H9 (cell line): ENCODE results near the gene TRPV3. TPM values are rescaled to one million over a fixed set of nuclear protein-coding genes. Genes with fewer than 3 reads are reported as not detected.

Source experiments
- DNase-seq: peaks from one replicate; pipeline ENCODE4 v3.0.0-alpha.2; 2017
- H2AFZ ChIP-seq: one replicate; pipeline ENCODE4 v1.6.1; 2013; ENCODE audit warnings: mild to moderate bottlenecking, low read length, control low read depth, moderate library complexity
- H2AK5ac ChIP-seq: 2 replicates; pipeline ENCODE4 v1.6.1; 2013; ENCODE audit warnings: low read length, control low read depth, mixed read lengths; ENCODE audit not compliant: insufficient read length
- H2BK120ac ChIP-seq: one replicate; pipeline ENCODE4 v1.6.1; 2013; ENCODE audit warnings: low read depth, mild to moderate bottlenecking, low read length, control low read depth, inconsistent platforms; ENCODE audit not compliant: poor library complexity, severe bottlenecking
- H2BK12ac ChIP-seq: 2 replicates; pipeline ENCODE4 v1.6.1; 2013; ENCODE audit warnings: low read length, control low read depth, mixed read lengths, low read depth; ENCODE audit not compliant: insufficient read length
- H2BK15ac ChIP-seq: 2 replicates; pipeline ENCODE4 v1.6.1; 2013; ENCODE audit warnings: low read depth, low read length, control low read depth
- H2BK20ac ChIP-seq: one replicate; pipeline ENCODE4 v1.6.1; 2013; ENCODE audit warnings: low read depth, mild to moderate bottlenecking, low read length, control low read depth, inconsistent platforms; ENCODE audit not compliant: poor library complexity, severe bottlenecking
- H2BK5ac ChIP-seq: 2 replicates; pipeline ENCODE4 v1.6.1; 2013; ENCODE audit warnings: low read length, control low read depth, mixed read lengths; ENCODE audit not compliant: insufficient read length
- H3K14ac ChIP-seq: 2 replicates; pipeline ENCODE4 v1.6.1; 2013; ENCODE audit warnings: low read length, control low read depth; ENCODE audit not compliant: insufficient read depth
- H3K18ac ChIP-seq: 2 replicates; pipeline ENCODE4 v1.6.1; 2013; ENCODE audit warnings: low read depth, mild to moderate bottlenecking, mixed read lengths, low read length, control low read depth; ENCODE audit not compliant: insufficient read length
- H3K23ac ChIP-seq: 2 replicates; pipeline ENCODE4 v1.6.1; 2013; ENCODE audit warnings: low read length, control low read depth, mixed read lengths, low read depth; ENCODE audit not compliant: insufficient read length
- H3K23me2 ChIP-seq: 2 replicates; pipeline ENCODE4 v1.6.1; 2013; ENCODE audit warnings: low read depth, mild to moderate bottlenecking, mixed read lengths, low read length, control low read depth; ENCODE audit not compliant: insufficient read length, poor library complexity, severe bottlenecking
- H3K27ac ChIP-seq: 2 replicates; pipeline ENCODE4 v1.5.1; 2013; ENCODE audit warnings: low read length, control low read depth, mixed read lengths, low read depth; ENCODE audit not compliant: insufficient read length
- H3K27me3 ChIP-seq: 2 replicates; pipeline ENCODE4 v1.6.1; 2013; ENCODE audit warnings: low read length, control low read depth, inconsistent platforms; ENCODE audit not compliant: insufficient read depth
- H3K4ac ChIP-seq: 2 replicates; pipeline ENCODE4 v1.6.1; 2013; ENCODE audit warnings: low read depth, mild to moderate bottlenecking, control low read depth, inconsistent platforms, low read length, moderate library complexity
- H3K4me1 ChIP-seq: 2 replicates; pipeline ENCODE4 v1.6.1; 2013; ENCODE audit warnings: low read length, control low read depth, inconsistent platforms; ENCODE audit not compliant: insufficient read depth
- H3K4me2 ChIP-seq: 2 replicates; pipeline ENCODE4 v1.6.1; 2013; ENCODE audit warnings: low read length, control low read depth, mixed read lengths; ENCODE audit not compliant: insufficient read length, insufficient read depth
- H3K56ac ChIP-seq: 2 replicates; pipeline ENCODE4 v1.6.1; 2013; ENCODE audit warnings: low read depth, mild to moderate bottlenecking, mixed read lengths, low read length, control low read depth; ENCODE audit not compliant: insufficient read length
- H3K79me1 ChIP-seq: 2 replicates; pipeline ENCODE4 v1.6.1; 2013; ENCODE audit warnings: low read depth, mild to moderate bottlenecking, moderate library complexity, low read length, control low read depth, inconsistent platforms; ENCODE audit not compliant: insufficient read depth, poor library complexity, severe bottlenecking
- H3K79me2 ChIP-seq: 2 replicates; pipeline ENCODE4 v1.6.1; 2013; ENCODE audit warnings: low read length, control low read depth, inconsistent platforms; ENCODE audit not compliant: insufficient read depth
- H3K9ac ChIP-seq: 2 replicates; pipeline ENCODE4 v1.6.1; 2013; ENCODE audit warnings: low read length, control low read depth, mixed read lengths; ENCODE audit not compliant: insufficient read length; ENCODE audit errors: extremely low read depth
- H3K9me3 ChIP-seq: one replicate; pipeline ENCODE4 v1.6.1; 2013; ENCODE audit warnings: low read depth, low read length, inconsistent platforms; ENCODE audit not compliant: control insufficient read depth
- H3T11ph ChIP-seq: one replicate; pipeline ENCODE4 v1.6.1; 2013; ENCODE audit warnings: mild to moderate bottlenecking, low read length, control low read depth, inconsistent platforms
- H4K20me1 ChIP-seq: one replicate; pipeline ENCODE4 v1.6.1; 2013; ENCODE audit not compliant: control insufficient read depth, insufficient read length, insufficient read depth
- H4K5ac ChIP-seq: 2 replicates; pipeline ENCODE4 v1.6.1; 2013; ENCODE audit warnings: low read depth, mild to moderate bottlenecking, mixed read lengths, low read length, control low read depth; ENCODE audit not compliant: insufficient read length
- H4K8ac ChIP-seq: replicated peaks from 2 replicates; pipeline ENCODE4 v1.6.1; 2013; ENCODE audit warnings: low read length, control low read depth, mixed read lengths, low read depth; ENCODE audit not compliant: insufficient read length
- H4K91ac ChIP-seq: 2 replicates; pipeline ENCODE4 v1.6.1; 2013; ENCODE audit warnings: low read depth, mild to moderate bottlenecking, moderate library complexity, mixed read lengths, low read length, control low read depth; ENCODE audit not compliant: insufficient read length
- H3K27ac Mint-ChIP-seq, 3 experiments: 2 replicates in 2 of 3; 3 replicates in 1 of 3; pipeline ENCODE4 v1.8.0; 2020 to 2021; ENCODE audit warnings: mixed read lengths in 3 of 3, mild to moderate bottlenecking in 1 of 3, moderate library complexity in 1 of 3
- H3K27me3 Mint-ChIP-seq: 2 replicates; pipeline ENCODE4 v1.8.0; 2021; ENCODE audit warnings: low read depth, mild to moderate bottlenecking, moderate library complexity, mixed read lengths
- H3K36me3 Mint-ChIP-seq, 3 experiments: 2 replicates in 2 of 3; 3 replicates in 1 of 3; pipeline ENCODE4 v1.8.0; 2020 to 2021; ENCODE audit warnings: low read depth in 3 of 3, mixed read lengths in 3 of 3; ENCODE audit not compliant: insufficient read depth in 1 of 3
- H3K4me1 Mint-ChIP-seq, 2 experiments: 2 replicates each; pipeline ENCODE4 v1.8.0; 2020; ENCODE audit warnings: mixed read lengths in 2 of 2
- H3K4me3 Mint-ChIP-seq, 2 experiments: 2 replicates in 1 of 2; 3 replicates in 1 of 2; pipeline ENCODE4 v1.8.0; 2020 to 2021; ENCODE audit warnings: mild to moderate bottlenecking in 2 of 2, mixed read lengths in 2 of 2, moderate library complexity in 1 of 2
- H3K9me3 Mint-ChIP-seq, 2 experiments: 2 replicates in 1 of 2; 3 replicates in 1 of 2; pipeline ENCODE4 v1.8.0; 2020; ENCODE audit warnings: mild to moderate bottlenecking in 2 of 2, mixed read lengths in 2 of 2, moderate library complexity in 1 of 2
- WGBS: extraction: QIAGEN DNeasy Blood & Tissue Kit; methylation state at CpG from one replicate; pipeline ENCODE4 v1.1.7; 2013; ENCODE audit warnings: missing lambda C conversion rate, low lambda C conversion rate, mixed read lengths; ENCODE audit not compliant: insufficient read length; ENCODE audit errors: extremely low coverage; 5-methylcytosine and 5-hydroxymethylcytosine counted together
- total RNA-seq: library from RNA; stranded (reverse); gene quantifications from 2 replicates; pipeline ENCODE4 v1.2.1, GENCODE V29; 2021
- TF ChIP-seq, protein P1 (sequence below): fragments of 200-600 bp; sonication (generic); conservative IDR thresholded peaks from 3 replicates; pipeline ENCODE4 v1.8.0; 2021; ENCODE audit warnings: antibody characterized with exemption, mild to moderate bottlenecking

TRPV3 gene
- total RNA-seq, 1 experiment from 2014 or later: 0.63 TPM

DNA sequence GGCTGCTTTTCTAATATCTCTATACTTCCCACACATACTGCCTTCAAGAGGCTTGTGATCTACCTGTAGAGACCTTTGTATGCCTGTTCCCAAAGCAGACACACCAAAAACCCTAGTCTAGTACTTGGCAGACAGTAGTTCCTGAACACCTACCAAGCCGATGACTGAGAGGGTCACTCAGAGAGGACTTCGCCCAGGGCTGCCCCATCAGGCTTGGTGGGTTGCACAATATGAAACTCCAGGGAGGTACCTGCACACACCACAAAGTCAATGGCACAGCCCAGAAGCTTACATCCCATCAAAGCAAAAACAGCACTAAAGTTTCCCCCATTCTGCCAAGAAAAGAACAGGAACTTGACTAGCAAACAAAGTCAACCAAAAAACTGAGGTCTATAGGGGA lies 51.6 kb downstream of the TRPV3 start:
- Histone ChIP-seq H3K27me3 (no peaks in the 10 kb centered on the region), H3T11ph (no peak overlapping the region), H3K56ac (no peak overlapping the region), H3K4ac (no peak overlapping the region), H2BK15ac (no peak overlapping the region), H3K4me2 (no peak overlapping the region), H3K79me1 (no peaks in the 10 kb centered on the region), H3K23me2 (no peaks in the 10 kb centered on the region), H3K14ac (no peak overlapping the region), H3K4me1 (0 out of 2 replicates have a peak, but pooled peaks cover 4% of the 10 kb centered on the region), H3K23ac (no peak overlapping the region), H2BK12ac (no peak overlapping the region), H3K18ac (no peak overlapping the region), H2BK20ac (no peak overlapping the region), H4K8ac (no peak overlapping the region), H2AFZ (no peak overlapping the region), H4K20me1 (no peaks in the 10 kb centered on the region), H2AK5ac (no peak overlapping the region), H2BK120ac (no peak overlapping the region), H4K5ac (no peak overlapping the region), H3K9ac (no peak overlapping the region), H4K91ac (no peak overlapping the region), H2BK5ac (no peak overlapping the region), H3K27ac (no peak overlapping the region), H3K9me3 (no peaks in the 10 kb centered on the region), H3K79me2 (no peaks in the 10 kb centered on the region)
- WGBS: no CpG with 5 or more reads among the region's 2 CpGs
- TF ChIP-seq, protein P1, sequence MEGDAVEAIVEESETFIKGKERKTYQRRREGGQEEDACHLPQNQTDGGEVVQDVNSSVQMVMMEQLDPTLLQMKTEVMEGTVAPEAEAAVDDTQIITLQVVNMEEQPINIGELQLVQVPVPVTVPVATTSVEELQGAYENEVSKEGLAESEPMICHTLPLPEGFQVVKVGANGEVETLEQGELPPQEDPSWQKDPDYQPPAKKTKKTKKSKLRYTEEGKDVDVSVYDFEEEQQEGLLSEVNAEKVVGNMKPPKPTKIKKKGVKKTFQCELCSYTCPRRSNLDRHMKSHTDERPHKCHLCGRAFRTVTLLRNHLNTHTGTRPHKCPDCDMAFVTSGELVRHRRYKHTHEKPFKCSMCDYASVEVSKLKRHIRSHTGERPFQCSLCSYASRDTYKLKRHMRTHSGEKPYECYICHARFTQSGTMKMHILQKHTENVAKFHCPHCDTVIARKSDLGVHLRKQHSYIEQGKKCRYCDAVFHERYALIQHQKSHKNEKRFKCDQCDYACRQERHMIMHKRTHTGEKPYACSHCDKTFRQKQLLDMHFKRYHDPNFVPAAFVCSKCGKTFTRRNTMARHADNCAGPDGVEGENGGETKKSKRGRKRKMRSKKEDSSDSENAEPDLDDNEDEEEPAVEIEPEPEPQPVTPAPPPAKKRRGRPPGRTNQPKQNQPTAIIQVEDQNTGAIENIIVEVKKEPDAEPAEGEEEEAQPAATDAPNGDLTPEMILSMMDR: no peak
- Mint-ChIP-seq H3K27ac (no peak overlapping the region), H3K27me3 (peaks cover 4% of the 10 kb centered on the region; the same call in 1 of the 2 replicates), H3K36me3 (peaks cover 0 to 3% (median 3%) of the 10 kb centered on the region in 3 experiments; a peak in 6 of 7 replicates), H3K9me3 (peaks cover 6 to 11% of the 10 kb centered on the region in 2 experiments), H3K4me3 (peak overlapping the region in 1 of 2 experiments; percentile 22; a peak in 1 of 5 replicates), H3K4me1 (peaks cover 22 to 24% of the 10 kb centered on the region in 2 experiments)
- DNase-seq: peak; percentile 15
